ENCODE data around the gene AIG1. TPM values are rescaled to one million over a fixed set of nuclear protein-coding genes. Genes with fewer than 3 reads are reported as not detected.

Gene AIG1
- total RNA-seq, 6 experiments from 2014 or later, result 50.7 to 70.5 (median 52.5) TPM

GRCh38 chr6:143205991-143206390, 145.3 kb downstream of the AIG1 start:
- no peak for TF ChIP-seq CTCF (IDR thresholded peaks at IDR 0.05)
- Mint-ChIP-seq H3K9me3 (peaks cover 9% of the 10 kb centered on the region), H3K4me1 (ENCODE audit: low read depth) (peaks cover 19% of the 10 kb centered on the region), H3K4me3 (no peak overlapping the region), H3K36me3 (ENCODE audit: low read depth) (peaks cover 36% of the 10 kb centered on the region), H3K27me3 (ENCODE audit: insufficient read depth) (no peaks in the 10 kb centered on the region; the same call in 1 of the 2 replicates), H3K27ac (no peak overlapping the region)
- DNase-seq, result no peak

GRCh38 chr6:143206550-143206949, 145.9 kb downstream of the AIG1 start:
- peaks cover 9% of the 10 kb centered on the region for H3K9me3 Mint-ChIP-seq
- peaks cover 36% of the 10 kb centered on the region for H3K36me3 Mint-ChIP-seq (ENCODE audit: low read depth)
- no peak overlapping the region for H3K27ac Mint-ChIP-seq
- no peak for DNase-seq
- H3K4me3 Mint-ChIP-seq, result no peak overlapping the region
- H3K27me3 Mint-ChIP-seq (ENCODE audit: insufficient read depth), result no peaks in the 10 kb centered on the region; the same call in 1 of the 2 replicates
- no peak for TF ChIP-seq CTCF (IDR thresholded peaks at IDR 0.05)
- peaks cover 19% of the 10 kb centered on the region for H3K4me1 Mint-ChIP-seq (ENCODE audit: low read depth)

GRCh38 chr6:143210420-143210819, 149.7 kb downstream of the AIG1 start:
- H3K36me3 Mint-ChIP-seq (ENCODE audit: low read depth), result peaks cover 14% of the 10 kb centered on the region
- no peak overlapping the region for H3K27ac Mint-ChIP-seq
- H3K4me1 Mint-ChIP-seq (ENCODE audit: low read depth), result peaks cover 11% of the 10 kb centered on the region
- H3K9me3 Mint-ChIP-seq, result no peaks in the 10 kb centered on the region
- no peaks in the 10 kb centered on the region for H3K27me3 Mint-ChIP-seq (ENCODE audit: insufficient read depth)
- H3K4me3 Mint-ChIP-seq, result no peak overlapping the region
- DNase-seq, result no peak
- no peak for TF ChIP-seq CTCF (IDR thresholded peaks at IDR 0.05)

- peaks cover 14% of the 10 kb centered on the region for H3K36me3 Mint-ChIP-seq (ENCODE audit: low read depth)
- DNase-seq, result no peak
These were observed 153.2 kb downstream of the AIG1 start for GRCh38 chr6:143213859-143214376.

GRCh38 chr6:143215363-143215762, 154.7 kb downstream of the AIG1 start:
- Mint-ChIP-seq H3K27ac (no peak overlapping the region), H3K36me3 (ENCODE audit: low read depth) (peaks cover 6% of the 10 kb centered on the region; the same call in 1 of the 2 replicates), H3K9me3 (no peaks in the 10 kb centered on the region)

More at GRCh38 chr6:143213859-143214376, 153.2 kb downstream of the AIG1 start:
- no peak overlapping the region for H3K27ac Mint-ChIP-seq
- H3K27me3 Mint-ChIP-seq (ENCODE audit: insufficient read depth), result no peaks in the 10 kb centered on the region
- H3K4me3 Mint-ChIP-seq, result no peak overlapping the region
- H3K4me1 Mint-ChIP-seq (ENCODE audit: low read depth), result peaks cover 6% of the 10 kb centered on the region; the same call in 1 of the 2 replicates
- no peaks in the 10 kb centered on the region for H3K9me3 Mint-ChIP-seq
- no peak for TF ChIP-seq CTCF (IDR thresholded peaks at IDR 0.05)

More at GRCh38 chr6:143215363-143215762, 154.7 kb downstream of the AIG1 start:
- DNase-seq, result no peak
- TF ChIP-seq CTCF (IDR thresholded peaks at IDR 0.05), result no peak
- Mint-ChIP-seq H3K4me3 (no peak overlapping the region), H3K4me1 (ENCODE audit: low read depth) (peaks cover 6% of the 10 kb centered on the region; the same call in 1 of the 2 replicates), H3K27me3 (ENCODE audit: insufficient read depth) (no peaks in the 10 kb centered on the region; the same call in 1 of the 2 replicates)

Measured in HFFc6 (cell line).